Right ventricle myocardium superior (tissue), 1 donor: Measurements from ENCODE around the gene INPP4B. TPM values are rescaled to one million over a fixed set of nuclear protein-coding genes. Genes with fewer than 3 reads are reported as not detected.
A peak's percentile ranks its signal among the peaks of the same experiment; 100 is the strongest.

Experiments used
- ATAC-seq: fragments of 200-7000 bp; cut with Tn5 transposase; one replicate; pipeline ENCODE4 v1.9.1; 2020; ENCODE audit warnings: mild to moderate bottlenecking; ENCODE audit not compliant: poor library complexity
- DNase-seq: peaks from one replicate; pipeline ENCODE4 v3.0.0-alpha.2; 2020
- intact Hi-C: fragments of 100-400 bp; cut with DNase I; formaldehyde crosslinking; loops from one replicate; pipeline ENCODE4 v1.11.2; 2022
- total RNA-seq: library from RNA; stranded (reverse); fragmentation: NEBNext Ultra II Directional; extraction: Animal tissue kit (Norgen Biotek cat#: 25700); gene quantifications from one replicate; pipeline ENCODE4 v1.2.1, GENCODE V29; 2021
- donor health status: DM: no; HTN: yes; CAD: no; lungs with severe emphysema.

INPP4B gene
- total RNA-seq, 1 donor from 2014 or later: 10.7 TPM

DNA sequence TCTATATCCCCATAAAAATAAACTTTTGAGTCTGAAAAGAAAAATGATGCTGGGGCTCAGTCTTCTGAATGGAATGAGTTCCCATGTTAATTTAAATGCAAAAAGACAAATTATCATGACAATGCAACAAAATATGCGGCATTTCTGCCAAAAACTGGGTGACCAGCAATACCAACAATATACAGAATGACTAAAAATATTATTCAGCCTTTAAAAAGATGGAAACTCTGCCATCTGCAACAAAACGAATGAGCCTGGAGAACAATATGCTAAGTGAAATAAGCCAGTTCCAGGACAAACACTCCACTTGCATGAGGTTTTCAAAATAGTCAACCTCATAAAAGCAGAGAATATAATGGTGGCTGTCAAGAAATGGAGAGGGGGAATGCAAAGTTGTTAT lies 651.2 kb downstream of the INPP4B start:
- intact Hi-C loops: no loop called here
- no peak for ATAC-seq
- no peak for DNase-seq

DNA sequence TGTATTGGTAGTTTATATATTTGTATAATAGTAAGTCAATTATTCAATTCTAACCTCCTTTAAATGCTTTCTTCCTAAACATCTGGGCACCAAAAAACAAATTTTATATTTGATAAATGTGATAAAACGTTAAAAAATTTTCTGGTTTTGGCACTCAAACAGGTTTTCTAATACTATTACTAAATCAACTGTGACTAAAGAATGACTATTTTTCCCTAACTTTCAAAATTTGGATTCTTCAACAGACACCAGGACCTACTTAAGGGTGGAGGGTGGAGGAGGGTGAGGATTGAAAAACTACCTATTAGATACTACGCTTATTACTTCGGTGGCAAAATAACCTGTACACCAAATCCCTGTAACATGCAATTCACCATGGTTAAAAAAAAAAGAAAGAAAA lies 654.2 kb downstream of the INPP4B start:
- intact Hi-C loops: no loop called here
- ATAC-seq: no peak
- no peak for DNase-seq

DNA sequence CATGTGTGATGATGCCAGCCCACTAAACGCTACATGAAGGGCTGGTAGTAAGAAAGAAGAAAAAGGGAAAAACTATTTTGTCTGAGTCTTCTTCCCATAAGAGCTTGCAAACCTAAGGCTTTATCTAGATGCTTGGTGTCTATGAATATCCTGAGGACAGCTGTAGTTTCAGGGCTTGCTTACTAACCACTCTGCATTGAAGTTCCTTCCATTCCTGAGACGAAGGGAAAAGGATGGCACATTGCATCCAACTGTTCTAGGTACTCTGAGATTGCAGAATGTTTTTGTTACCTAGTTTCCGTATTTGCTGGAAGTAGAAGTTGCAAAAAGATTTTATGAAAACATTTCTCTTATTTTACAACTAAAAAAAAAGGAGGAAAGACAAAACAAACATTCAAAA lies 665.1 kb downstream of the INPP4B start:
- DNase-seq: no peak
- no peak for ATAC-seq
- intact Hi-C loops: no loop called here

DNA sequence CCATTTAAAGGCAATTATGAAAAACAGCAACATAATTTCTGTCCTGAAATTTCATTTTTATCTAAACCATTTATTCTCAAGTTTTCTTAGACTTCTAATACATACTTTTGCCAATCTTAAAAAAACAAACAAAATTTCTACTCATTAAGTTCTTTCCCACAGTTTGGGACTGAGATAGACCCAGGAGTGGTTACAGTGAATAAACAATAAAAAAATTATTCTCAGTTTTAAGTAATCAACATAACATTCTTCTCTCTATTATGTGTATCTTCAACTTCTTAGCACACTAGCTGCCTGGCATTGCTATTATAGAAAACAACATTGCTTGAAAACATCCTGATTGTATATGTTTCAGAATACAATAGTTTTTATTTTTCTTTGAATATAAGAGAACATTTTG lies 676.9 kb downstream of the INPP4B start:
- DNase-seq: no peak
- ATAC-seq: no peak
- intact Hi-C loops: no loop called here

DNA sequence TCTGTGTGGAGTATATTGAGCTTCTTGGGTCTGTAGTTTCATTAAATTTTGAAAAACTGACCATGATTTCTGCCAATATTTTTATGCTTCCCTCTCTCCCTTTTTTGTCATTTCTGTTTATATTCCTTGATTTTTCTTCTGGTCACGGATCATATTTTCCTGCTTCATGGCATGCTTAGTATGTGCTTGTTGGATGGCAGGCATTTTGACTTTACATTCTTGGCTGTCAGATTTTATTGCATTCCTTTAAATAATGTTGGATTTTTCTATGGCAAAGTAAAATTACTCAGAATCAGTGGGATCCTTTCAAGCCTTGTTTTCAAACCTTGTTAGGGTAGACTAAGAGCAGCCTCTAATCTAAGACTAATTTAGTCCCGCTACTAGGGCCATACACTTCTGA lies 677.9 kb downstream of the INPP4B start:
- no peak for DNase-seq
- ATAC-seq: no peak
- intact Hi-C loops: no loop called here

DNA sequence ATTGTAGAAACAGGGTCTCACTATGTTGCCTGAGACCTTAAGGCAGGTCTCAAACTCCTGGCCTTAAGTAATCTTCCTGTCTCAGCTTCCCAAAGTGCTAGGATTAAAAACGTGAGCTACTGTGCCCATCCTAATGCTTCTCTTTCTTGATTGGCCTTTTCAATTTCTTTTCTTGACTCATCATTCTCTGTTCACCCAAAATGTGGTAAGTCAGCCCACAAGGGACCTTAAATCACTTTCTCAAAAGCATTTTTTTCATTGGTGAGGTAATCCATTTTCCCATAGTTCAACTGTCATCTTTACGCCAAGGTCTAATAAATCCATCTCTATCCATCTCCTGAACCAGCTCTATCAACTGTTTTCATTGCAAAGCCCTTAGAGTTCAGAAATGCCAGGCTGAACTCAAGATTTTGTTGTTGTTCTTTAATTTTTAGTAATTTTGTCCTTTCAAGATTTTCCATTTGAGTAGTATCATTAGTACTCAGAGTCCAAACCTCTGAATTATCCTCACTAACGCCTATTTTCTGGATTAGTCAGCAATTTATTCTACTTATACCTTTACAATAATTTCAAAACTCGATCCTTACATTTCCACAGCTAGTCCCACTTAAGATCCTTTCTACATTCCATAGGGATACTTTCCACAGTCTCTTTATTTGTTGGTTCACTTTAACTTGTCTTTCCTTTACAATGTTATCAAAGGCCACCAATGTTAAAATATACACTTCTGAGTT lies 681.2 kb downstream of the INPP4B start:
- no peak for DNase-seq
- no peak for ATAC-seq
- intact Hi-C loops: no loop called here

DNA sequence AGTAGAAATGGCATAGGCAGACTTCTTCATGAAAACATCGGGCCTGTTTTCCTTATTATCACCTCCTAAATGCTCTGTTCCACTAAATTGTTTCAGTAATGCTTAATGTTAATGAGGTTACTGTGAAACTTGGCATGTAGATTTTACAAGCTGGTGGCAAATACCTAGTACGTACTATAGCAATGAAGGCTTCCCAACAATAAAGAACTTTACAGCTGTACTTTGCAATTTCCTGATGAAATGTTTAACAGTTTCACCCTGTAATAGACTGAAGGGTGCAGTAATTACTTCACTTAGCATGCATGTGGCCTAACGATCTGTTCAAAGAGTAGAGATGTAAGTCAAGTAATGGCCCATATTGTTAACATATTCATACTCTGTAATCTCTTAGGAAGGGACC lies 685.0 kb downstream of the INPP4B start:
- DNase-seq (no peak), ATAC-seq (no peak)
- intact Hi-C loops: no loop called here

DNA sequence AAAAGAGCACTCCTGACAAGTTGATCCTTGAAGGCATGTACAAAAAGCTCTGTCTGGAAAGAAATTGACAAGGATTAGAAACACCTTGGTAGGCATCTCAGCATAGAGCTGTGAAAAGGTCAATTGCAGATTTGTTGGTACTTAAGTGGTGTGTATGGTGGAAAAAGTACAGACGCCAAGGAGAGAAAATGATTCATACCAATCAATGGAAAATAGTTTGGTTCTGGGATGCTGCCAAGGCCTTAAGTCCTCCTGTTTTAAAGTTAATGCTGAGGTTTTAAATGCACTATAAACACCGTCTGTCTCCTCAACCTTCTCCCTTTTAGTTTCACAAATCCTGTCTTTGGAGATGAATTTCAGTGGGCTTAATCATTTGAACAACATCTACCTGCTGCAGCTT lies 685.6 kb downstream of the INPP4B start:
- intact Hi-C loops: no loop called here
- no peak for ATAC-seq
- no peak for DNase-seq

DNA sequence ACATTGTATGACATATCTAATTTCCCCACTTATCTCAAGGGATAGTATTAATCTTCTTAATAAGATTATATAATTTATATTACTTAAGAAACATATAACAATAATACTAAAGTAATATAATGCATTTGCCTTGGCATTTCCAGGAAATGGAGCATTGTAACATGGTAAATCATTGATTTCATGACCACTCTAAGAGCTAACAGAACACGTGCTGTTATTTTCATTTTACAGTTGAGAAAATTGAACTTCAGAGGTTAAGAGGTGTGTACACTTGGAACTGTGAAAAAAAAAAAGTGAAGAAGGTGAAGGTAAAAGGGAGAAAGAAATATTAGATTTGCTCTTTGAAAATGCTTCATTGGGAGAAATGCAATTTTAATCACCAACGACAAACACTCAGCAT lies 687.1 kb downstream of the INPP4B start:
- ATAC-seq: no peak
- intact Hi-C loops: no loop called here
- DNase-seq: no peak

DNA sequence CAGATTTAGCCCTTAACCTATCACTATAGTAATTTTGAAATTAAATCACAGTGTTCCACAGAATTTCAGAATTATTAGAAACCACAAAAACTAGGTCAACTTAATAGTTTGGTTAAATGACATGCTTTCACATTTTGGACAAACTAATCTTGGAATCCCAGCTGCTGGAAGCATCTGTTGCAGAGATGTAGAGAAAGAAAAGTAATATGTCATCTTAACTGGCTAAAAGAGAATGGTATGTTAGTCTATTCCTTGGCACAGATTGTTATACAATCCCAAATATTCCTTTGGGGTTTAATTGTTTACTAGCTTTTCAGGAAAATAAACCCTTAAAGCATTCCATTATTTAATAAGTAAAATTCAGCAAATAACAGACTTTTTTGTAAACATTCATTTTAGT lies 689.8 kb downstream of the INPP4B start:
- DNase-seq: no peak
- intact Hi-C loops: no loop called here

DNA sequence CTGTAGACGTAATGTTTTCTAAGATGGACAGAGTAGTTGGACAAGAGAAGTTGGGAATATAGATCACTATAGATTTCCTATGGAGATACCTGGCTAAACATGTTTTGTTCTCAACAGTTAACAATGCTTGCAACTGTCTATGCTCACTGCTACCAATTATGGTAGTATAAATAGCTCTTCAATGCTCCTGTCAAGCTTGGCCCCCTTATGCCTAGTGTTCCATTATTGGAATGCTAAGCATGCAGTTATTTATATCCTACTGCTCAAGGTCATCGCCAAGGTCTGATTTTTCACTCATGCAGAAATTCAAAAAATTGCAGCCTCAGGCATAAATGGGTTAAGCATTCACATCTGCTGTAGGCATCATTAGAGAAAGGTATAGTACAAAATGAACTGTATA lies 690.8 kb downstream of the INPP4B start:
- intact Hi-C loops: no loop called here
- ATAC-seq (peak; percentile 66), DNase-seq (no peak)

More for the DNA sequence above, 689.8 kb downstream of the INPP4B start:
- no peak for ATAC-seq

DNA sequence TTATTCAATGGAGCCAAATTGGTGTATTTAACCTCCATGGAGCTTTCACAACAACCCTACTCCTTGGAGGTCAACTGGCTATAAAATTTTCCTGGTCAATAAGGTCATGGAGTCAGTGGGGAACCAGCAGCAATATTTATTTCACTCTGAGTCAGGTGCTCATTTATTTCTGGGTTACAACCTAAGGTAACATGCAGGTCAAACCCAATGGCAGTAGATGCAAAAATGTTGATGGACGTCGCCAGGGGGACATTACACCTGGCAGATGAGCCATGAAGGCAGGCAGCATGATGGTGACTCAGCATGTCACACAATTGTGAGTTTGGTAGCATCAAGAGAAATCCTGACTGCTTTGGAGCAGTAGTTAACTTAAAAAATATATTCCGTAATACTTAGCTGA lies 695.6 kb downstream of the INPP4B start:
- intact Hi-C loops: no loop called here
- no peak for ATAC-seq
- DNase-seq: no peak

DNA sequence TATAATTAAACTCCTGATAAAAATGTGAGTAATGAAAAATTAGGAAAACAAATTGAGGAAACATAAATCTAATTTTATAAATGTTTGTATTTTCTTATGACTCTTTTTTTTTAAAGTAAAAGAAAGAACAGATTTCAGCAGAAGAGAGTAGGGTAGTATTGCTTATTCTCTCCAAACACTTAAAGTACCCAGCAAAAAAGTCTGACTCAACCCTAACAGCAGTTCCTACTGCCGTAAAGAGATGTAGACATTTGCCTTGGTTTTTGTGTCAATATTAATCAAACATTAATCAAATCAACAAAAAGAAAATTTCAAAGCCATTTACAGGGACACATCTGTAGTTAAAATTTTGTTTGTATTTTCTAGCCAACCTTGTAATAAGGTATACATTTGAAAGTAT lies 701.3 kb downstream of the INPP4B start:
- no peak for ATAC-seq
- intact Hi-C loops: no loop called here
- DNase-seq: no peak

DNA sequence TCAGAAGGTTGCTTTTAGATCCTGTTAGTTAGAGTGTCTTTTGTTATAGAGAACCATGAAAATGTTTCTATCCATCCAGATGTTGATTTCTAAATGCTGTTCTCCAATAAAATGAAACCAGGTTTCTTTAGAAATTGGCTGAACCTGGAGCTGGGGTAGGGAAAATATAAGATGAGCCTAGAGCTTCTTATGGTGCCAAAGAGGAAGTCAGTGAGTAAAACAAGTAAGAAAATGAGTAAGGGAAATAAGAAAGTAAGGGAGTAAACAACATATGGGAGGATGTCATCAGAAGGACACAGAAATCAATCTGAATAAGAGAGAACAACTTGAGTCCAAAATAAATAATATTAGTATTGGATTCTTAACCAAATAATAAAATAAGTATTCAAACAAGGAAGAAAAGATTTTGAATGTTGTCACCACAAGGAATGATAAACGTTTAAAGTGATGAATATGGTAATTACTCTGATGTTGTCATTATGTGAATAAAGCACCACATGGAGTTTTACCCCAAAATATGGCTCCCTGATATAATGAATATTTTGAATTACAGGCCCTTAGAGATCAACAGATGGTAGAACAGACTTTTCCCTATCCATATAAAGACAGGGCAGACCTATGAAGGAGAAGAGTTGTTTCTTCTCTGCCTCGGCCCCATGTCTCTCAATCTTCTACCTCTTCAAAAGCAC lies 703.6 kb downstream of the INPP4B start:
- no peak for DNase-seq
- intact Hi-C loops: no loop called here
- ATAC-seq: no peak

DNA sequence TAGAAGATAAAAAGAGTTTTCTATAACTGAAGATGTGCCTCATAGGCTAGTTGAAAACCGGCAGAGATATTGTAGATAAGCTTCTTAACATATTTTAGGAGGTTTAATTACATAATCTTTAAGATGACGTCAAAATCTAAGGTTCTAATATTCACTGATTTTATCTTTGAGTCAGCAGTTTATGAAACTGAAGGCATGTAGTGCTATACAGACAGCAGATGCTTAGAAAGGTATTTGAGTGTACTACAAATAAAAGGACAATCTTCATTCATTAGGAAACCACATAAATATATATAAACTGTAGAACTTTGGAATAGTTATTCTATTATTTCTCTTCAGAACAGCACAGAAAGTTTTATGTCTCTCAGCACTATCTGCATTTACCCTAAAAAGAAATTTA lies 704.9 kb downstream of the INPP4B start:
- ATAC-seq: no peak
- no peak for DNase-seq
- intact Hi-C loops: no loop called here

DNA sequence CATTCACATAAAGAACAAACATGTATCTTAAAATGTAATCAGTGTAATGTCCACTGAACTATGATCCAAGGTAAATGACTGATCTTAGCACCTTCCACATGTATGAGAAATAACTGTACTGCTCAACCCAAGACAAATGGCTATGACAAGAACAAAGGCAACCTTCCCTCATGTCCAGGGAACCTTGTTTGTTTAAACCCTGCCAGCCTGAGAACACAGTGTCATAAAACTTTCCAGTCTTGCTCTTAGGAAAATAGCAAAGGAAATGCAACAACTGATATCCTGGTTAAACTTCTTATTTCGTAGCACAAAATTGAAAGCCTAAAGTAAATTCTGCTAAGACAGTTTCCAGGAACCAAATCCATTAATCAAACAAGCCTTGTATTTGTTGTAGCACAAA lies 715.4 kb downstream of the INPP4B start:
- ATAC-seq: no peak
- DNase-seq: no peak
- intact Hi-C loops: no loop called here

DNA sequence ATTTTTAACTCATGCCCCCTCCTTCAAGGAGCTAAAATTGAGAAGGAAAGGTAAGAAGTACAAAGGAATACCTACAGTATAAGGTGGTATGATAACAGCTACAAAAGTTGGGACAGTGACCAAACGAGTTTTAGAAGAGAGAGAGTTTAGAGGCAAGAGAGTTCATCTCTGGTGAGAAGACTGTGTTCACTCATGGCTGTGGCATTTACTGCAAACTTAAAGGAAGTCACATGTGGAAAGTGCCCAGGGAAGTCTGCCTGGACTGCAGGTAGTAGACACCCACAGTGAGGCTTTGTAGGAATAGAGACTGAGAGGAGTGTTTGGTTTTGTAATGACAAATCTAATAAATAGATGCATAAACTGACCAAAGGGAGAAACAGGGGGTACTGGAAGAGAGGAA lies 716.2 kb downstream of the INPP4B start:
- intact Hi-C loops: loop anchor here (5.0 to 10.0 kb wide), 2 partner anchors 595 to 717 kb away; partner anchors contain the start of gene INPP4B
- no peak for DNase-seq
- ATAC-seq: no peak

DNA sequence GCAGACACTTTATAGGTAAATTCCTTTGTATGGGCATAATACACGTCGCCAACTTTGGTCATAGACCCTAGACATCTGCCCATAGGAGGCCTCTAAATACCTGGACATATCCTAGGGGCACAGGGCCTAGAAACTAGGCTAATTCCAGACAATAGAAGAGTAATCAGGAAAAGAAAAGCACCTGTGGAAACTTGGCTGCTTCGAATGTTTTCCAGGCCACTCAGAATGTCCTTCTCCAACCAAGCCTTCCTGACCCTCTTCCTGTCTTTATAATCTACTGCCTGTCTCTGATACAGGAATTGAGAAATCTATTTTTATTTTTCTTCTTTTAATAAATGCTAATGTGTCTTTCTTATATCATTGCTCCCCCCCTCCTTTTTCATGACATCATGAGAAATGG lies 716.6 kb downstream of the INPP4B start:
- intact Hi-C loops: loop anchor here (5.0 to 10.0 kb wide), 2 partner anchors 595 to 718 kb away; partner anchors contain the start of gene INPP4B
- no peak for DNase-seq
- no peak for ATAC-seq

DNA sequence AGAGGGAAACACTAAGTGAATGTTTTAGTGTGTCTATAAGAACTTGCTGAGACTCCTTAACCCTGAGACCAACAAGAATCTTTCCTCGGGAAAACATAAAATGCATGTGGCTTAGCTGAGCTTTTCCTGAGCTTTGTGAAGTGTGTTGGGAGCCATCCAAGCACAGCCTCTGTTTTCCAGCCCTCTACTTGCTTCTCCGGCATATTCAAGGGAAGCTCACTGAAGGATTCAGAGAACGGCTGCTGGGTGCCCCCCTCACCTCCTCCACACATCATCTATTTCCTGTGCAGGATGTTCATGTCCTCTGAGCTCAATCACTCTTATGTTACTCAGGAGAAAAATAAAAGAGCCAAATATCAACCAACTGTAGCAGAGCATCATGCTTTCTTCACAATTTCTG lies 717.6 kb downstream of the INPP4B start:
- ATAC-seq (no peak), DNase-seq (peak; percentile 38)
- intact Hi-C loops: loop anchor here (5.0 to 10.0 kb wide), 2 partner anchors 596 to 719 kb away; partner anchors contain the start of gene INPP4B

DNA sequence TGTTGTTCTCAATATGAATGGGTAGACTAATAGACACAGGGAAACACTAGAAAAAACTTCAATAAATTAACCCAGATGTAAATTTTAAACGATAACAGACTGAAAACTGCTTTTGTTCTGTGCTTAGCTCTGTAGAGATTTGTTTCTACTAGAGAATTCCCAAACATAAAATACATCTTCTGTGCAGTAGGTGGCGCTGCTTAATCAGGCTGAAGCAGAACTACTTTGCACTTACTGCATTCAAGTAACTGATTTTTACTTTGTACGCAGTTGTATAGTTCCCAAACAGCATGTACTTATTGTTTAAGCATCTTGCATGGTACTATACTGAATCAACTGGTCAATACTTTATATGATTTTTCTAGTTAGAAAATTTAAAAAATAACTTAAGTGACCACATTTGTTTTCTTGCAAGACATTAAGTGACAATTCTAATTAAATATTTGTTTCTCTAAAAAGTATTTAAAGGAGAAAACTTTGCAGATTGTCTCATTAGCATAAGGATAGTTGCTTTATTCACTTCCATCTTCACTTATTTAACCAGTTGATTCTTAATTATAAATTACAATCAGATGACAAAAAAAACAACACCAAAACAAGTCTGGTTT lies 719.1 kb downstream of the INPP4B start:
- peak; percentile 30 for DNase-seq
- intact Hi-C loops: loop anchor here (5.0 to 10.0 kb wide), 2 partner anchors 598 to 720 kb away; partner anchors contain the start of gene INPP4B

More for the DNA sequence above, 719.1 kb downstream of the INPP4B start:
- peak; percentile 73 for ATAC-seq
